Measurements from ENCODE around the gene PACRG.

Gene PACRG

GRCh38 chr6:162882801-162883481, 155.2 kb downstream of the PACRG start:
- no peak overlapping the region for H3K4me3 ChIP-seq (replicated peaks; ENCODE audit: low read depth, low read length)
- no peak for DNase-seq (ENCODE audit: low read depth)
- no peak for TF ChIP-seq CTCF (IDR thresholded peaks at IDR 0.05; ENCODE audit: low read length, missing control alignments)

- no peak for TF ChIP-seq CTCF (IDR thresholded peaks at IDR 0.05; ENCODE audit: low read length, missing control alignments)
- H3K4me3 ChIP-seq (replicated peaks; ENCODE audit: low read depth, low read length) = no peak overlapping the region
- DNase-seq (ENCODE audit: low read depth) = no peak
Observed at GRCh38 chr6:162887981-162888689, 160.4 kb downstream of the PACRG start.

GRCh38 chr6:162889303-162889702, 161.5 kb downstream of the PACRG start:
- no peak overlapping the region for H3K4me3 ChIP-seq (replicated peaks; ENCODE audit: low read depth, low read length)
- no peak for TF ChIP-seq CTCF (IDR thresholded peaks at IDR 0.05; ENCODE audit: low read length, missing control alignments)
- DNase-seq (ENCODE audit: low read depth) = no peak

GRCh38 chr6:162898011-162898410, 170.2 kb downstream of the PACRG start:
- TF ChIP-seq CTCF (IDR thresholded peaks at IDR 0.05; ENCODE audit: low read length, missing control alignments) = no peak
- DNase-seq (ENCODE audit: low read depth) = no peak
- no peak overlapping the region for H3K4me3 ChIP-seq (replicated peaks; ENCODE audit: low read depth, low read length)

GRCh38 chr6:162899148-162899547, 171.4 kb downstream of the PACRG start:
- no peak overlapping the region for H3K4me3 ChIP-seq (replicated peaks; ENCODE audit: low read depth, low read length)
- TF ChIP-seq CTCF (IDR thresholded peaks at IDR 0.05; ENCODE audit: low read length, missing control alignments) = no peak
- DNase-seq (ENCODE audit: low read depth) = no peak

GRCh38 chr6:162900503-162900902, 172.7 kb downstream of the PACRG start:
- TF ChIP-seq CTCF (IDR thresholded peaks at IDR 0.05; ENCODE audit: low read length, missing control alignments) = no peak
- DNase-seq (ENCODE audit: low read depth) = no peak
- no peak overlapping the region for H3K4me3 ChIP-seq (replicated peaks; ENCODE audit: low read depth, low read length)
